ENCODE results near the gene LRRTM4.
"Not testable (repeated sequence)": the region's sequence is repeated elsewhere in the genome, so short reads cannot be mapped to it uniquely, and the experiment has no call there.

The LRRTM4 gene

DNA sequence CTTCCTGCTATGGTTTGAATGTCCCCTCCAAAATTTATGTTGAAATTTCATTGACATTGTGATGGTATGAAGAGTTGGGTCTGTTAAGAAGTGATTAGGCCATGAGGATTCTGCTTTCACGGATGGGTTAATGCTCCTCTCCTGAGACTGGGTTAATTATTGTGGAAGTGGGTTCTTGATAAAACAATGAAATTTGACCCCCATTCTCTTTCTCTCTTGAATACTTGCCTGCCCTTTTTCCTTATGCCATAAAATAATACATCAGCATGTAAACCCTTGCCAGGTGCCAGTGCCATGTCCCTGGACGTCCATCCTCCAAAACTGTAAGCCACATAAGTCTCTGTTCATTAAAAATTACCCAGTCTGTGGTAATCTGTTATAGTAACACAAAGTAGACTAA, 352.8 kb downstream of the LRRTM4 start:
- TF ChIP-seq, protein P1, sequence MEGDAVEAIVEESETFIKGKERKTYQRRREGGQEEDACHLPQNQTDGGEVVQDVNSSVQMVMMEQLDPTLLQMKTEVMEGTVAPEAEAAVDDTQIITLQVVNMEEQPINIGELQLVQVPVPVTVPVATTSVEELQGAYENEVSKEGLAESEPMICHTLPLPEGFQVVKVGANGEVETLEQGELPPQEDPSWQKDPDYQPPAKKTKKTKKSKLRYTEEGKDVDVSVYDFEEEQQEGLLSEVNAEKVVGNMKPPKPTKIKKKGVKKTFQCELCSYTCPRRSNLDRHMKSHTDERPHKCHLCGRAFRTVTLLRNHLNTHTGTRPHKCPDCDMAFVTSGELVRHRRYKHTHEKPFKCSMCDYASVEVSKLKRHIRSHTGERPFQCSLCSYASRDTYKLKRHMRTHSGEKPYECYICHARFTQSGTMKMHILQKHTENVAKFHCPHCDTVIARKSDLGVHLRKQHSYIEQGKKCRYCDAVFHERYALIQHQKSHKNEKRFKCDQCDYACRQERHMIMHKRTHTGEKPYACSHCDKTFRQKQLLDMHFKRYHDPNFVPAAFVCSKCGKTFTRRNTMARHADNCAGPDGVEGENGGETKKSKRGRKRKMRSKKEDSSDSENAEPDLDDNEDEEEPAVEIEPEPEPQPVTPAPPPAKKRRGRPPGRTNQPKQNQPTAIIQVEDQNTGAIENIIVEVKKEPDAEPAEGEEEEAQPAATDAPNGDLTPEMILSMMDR (IDR thresholded peaks at IDR 0.05; ENCODE audit: insufficient read depth, low read depth, low read length, missing control alignments): no peak
- DNase-seq (ENCODE audit: low read depth): no peak
- H3K4me3 ChIP-seq (ENCODE audit: low read depth, low read length): no peak overlapping the region

- not testable (repeated sequence) for DNase-seq (ENCODE audit: low read depth); H3K4me3 ChIP-seq (ENCODE audit: low read depth, low read length)
These were observed 358.2 kb downstream of the LRRTM4 start for GRCh38 chr2:77164021-77164420.

- DNase-seq (ENCODE audit: low read depth): no peak
- H3K4me3 ChIP-seq (ENCODE audit: low read depth, low read length): no peak overlapping the region
- TF ChIP-seq, protein P1 (IDR thresholded peaks at IDR 0.05; ENCODE audit: insufficient read depth, low read depth, low read length, missing control alignments): no peak
These were observed 361.2 kb downstream of the LRRTM4 start for GRCh38 chr2:77161009-77161408.

- H3K4me3 ChIP-seq (ENCODE audit: low read depth, low read length): no peak overlapping the region
- no peak for DNase-seq (ENCODE audit: low read depth)
- TF ChIP-seq, protein P1 (IDR thresholded peaks at IDR 0.05; ENCODE audit: insufficient read depth, low read depth, low read length, missing control alignments): no peak
These were observed 365.6 kb downstream of the LRRTM4 start for GRCh38 chr2:77156599-77156998.

GRCh38 chr2:77155511-77155910, 366.7 kb downstream of the LRRTM4 start:
- no peak overlapping the region for H3K4me3 ChIP-seq (ENCODE audit: low read depth, low read length)
- DNase-seq (ENCODE audit: low read depth): no peak
- TF ChIP-seq, protein P1 (IDR thresholded peaks at IDR 0.05; ENCODE audit: insufficient read depth, low read depth, low read length, missing control alignments): no peak

DNA sequence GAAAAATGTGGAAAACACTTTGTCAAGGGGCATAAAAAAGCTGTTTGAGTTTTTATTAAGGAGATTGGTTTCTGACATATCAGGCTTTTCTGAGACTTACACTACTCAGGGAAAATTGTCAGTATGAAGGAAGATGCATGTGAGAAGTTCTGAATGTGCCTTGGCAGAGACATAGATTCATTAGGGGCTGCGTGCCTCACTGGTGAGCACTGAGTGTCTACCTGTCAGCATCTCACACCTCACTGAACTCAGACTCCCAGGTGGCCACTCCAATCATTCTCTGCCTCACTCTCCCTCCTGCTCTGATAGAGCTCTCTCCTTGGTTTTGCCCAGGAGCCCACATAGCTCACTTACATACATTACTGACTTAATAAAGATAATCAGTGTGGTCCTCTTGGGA, 372.6 kb downstream of the LRRTM4 start:
- H3K4me3 ChIP-seq (ENCODE audit: low read depth, low read length): no peak overlapping the region
- TF ChIP-seq, protein P1 (IDR thresholded peaks at IDR 0.05; ENCODE audit: insufficient read depth, low read depth, low read length, missing control alignments): no peak
- no peak for DNase-seq (ENCODE audit: low read depth)

- no peak for DNase-seq (ENCODE audit: low read depth)
- no peak overlapping the region for H3K4me3 ChIP-seq (ENCODE audit: low read depth, low read length)
- TF ChIP-seq, protein P1 (IDR thresholded peaks at IDR 0.05; ENCODE audit: insufficient read depth, low read depth, low read length, missing control alignments): no peak
These were observed 375.0 kb downstream of the LRRTM4 start for GRCh38 chr2:77147153-77147552.
